22Rv1 (cell line): ENCODE results near the gene VWA5B1.

ENCODE experiments used
- H3K27ac ChIP-seq: fragments of 450-650 bp; 2 replicates; pipeline ENCODE4 v1.5.1; 2017
- CTCF ChIP-seq: fragments of 450-650 bp; IDR thresholded peaks from 2 replicates; pipeline ENCODE4 v1.5.1; 2017; ENCODE audit warnings: mild to moderate bottlenecking
- ZFX ChIP-seq: fragments of 450-650 bp; IDR thresholded peaks from 2 replicates; pipeline ENCODE4 v1.6.1; 2017; ENCODE audit warnings: antibody characterized with exemption, borderline replicate concordance

Gene VWA5B1

GRCh38 chr1:20312818-20313217 lies 22.1 kb downstream of the VWA5B1 start:
- TF ChIP-seq ZFX = no peak
- TF ChIP-seq CTCF = no peak
- H3K27ac ChIP-seq = no peak overlapping the region

- TF ChIP-seq CTCF = no peak
- no peak for TF ChIP-seq ZFX
- no peak overlapping the region for H3K27ac ChIP-seq
Observed at GRCh38 chr1:20317471-20317870, 26.8 kb downstream of the VWA5B1 start.

GRCh38 chr1:20318521-20318920 lies 27.8 kb downstream of the VWA5B1 start:
- no peak overlapping the region for H3K27ac ChIP-seq
- TF ChIP-seq CTCF = no peak
- no peak for TF ChIP-seq ZFX

GRCh38 chr1:20318971-20319370 lies 28.3 kb downstream of the VWA5B1 start:
- TF ChIP-seq CTCF (no peak), ZFX (no peak)
- no peak overlapping the region for H3K27ac ChIP-seq

- TF ChIP-seq CTCF = no peak
- no peak for TF ChIP-seq ZFX
- H3K27ac ChIP-seq = no peak overlapping the region
Observed at GRCh38 chr1:20319456-20320220, 29.0 kb downstream of the VWA5B1 start.

- no peak overlapping the region for H3K27ac ChIP-seq
- no peak for TF ChIP-seq CTCF
- no peak for TF ChIP-seq ZFX
Observed at GRCh38 chr1:20320704-20321103, 30.0 kb downstream of the VWA5B1 start.

- no peak for TF ChIP-seq ZFX
- no peak for TF ChIP-seq CTCF
- H3K27ac ChIP-seq = no peak overlapping the region
Observed at GRCh38 chr1:20321573-20321972, 30.9 kb downstream of the VWA5B1 start.
